C4-2B (cell line): ENCODE data around the gene FAM131A.

Experiments
- CTCF ChIP-seq: fragments of 450-650 bp; conservative IDR thresholded peaks from 2 replicates; pipeline ENCODE4 v1.5.1; 2017; ENCODE audit warnings: mild to moderate bottlenecking
- ZFX ChIP-seq: fragments of 450-650 bp; IDR thresholded peaks from 2 replicates; pipeline ENCODE4 v1.6.1; 2017

- no peak for TF ChIP-seq CTCF
- no peak for TF ChIP-seq ZFX
These were observed 43.3 kb downstream of the FAM131A start for GRCh38 chr3:184380627-184381260.
